SK-N-MC (cell line): ENCODE measurements around the gene LRRC36.

Experiments
- EZH2 ChIP-seq: fragments of 200-600 bp; sonication (generic); IDR thresholded peaks from one replicate; pipeline ENCODE4 v1.6.1; 2017; ENCODE audit warnings: antibody characterized with exemption
- FOXP2 ChIP-seq: optimal IDR thresholded peaks from 2 replicates; pipeline ENCODE3; 2011; ENCODE audit warnings: mild to moderate bottlenecking, moderate library complexity; ENCODE audit not compliant: insufficient read depth; ENCODE audit errors: extremely low read length, control extremely low read depth
- POLR2AphosphoS5 ChIP-seq: IDR thresholded peaks from 2 replicates; pipeline ENCODE4 v1.6.1; 2012; ENCODE audit warnings: mild to moderate bottlenecking, low read depth, low read length, borderline replicate concordance

DNA sequence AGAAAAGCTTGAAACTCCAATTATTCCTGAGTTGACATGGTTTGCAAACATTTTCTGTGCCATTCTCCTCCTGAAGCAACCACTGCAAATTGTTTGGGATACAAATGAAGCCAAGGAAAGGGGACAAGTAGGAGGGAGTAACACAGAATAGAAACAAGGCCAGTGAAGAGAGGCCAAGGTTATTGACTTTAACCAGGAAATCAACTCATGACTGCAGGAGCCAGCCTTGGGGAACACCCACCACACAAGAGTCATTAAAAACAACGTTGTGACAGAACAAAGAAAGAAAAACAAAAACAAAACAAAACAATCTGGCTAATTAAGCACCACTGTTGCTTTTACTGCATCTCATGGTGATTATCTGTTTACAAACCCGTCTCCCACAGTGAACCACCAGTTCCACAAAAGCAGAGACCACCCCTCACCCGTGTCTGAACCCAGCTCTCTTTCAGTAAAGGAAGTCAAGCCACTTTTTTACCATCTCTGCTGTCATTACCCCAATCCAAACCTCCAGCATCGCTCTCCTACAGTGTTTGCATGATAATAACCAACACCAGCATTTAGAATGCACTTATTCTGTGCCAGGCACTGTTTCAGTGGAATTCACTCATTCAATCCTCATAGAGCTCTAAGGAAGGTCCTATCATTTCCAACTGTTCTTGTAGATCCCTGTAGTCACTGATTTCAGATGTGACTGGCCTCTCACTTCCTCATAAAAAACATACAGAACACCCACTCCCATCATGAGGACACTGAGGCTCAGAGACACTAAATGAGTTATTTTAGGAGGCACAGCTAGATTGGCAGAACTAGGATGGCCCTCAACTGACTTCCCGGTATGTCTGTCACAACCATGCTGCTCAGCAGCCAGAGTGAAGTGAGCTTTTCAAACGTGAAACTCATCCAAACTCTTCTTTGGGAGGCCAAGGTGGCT is 87.6 kb downstream of the LRRC36 start:
- TF ChIP-seq EZH2 (no peak), POLR2AphosphoS5 (no peak), FOXP2 (no peak)
